ENCODE measurements around the gene TAL1. TPM values are rescaled to one million over a fixed set of nuclear protein-coding genes. Genes with fewer than 3 reads are reported as not detected.

TAL1 gene
- polyA plus RNA-seq, 1 of the 3 experiments (the other 2 are of a cell fraction): not detected

DNA sequence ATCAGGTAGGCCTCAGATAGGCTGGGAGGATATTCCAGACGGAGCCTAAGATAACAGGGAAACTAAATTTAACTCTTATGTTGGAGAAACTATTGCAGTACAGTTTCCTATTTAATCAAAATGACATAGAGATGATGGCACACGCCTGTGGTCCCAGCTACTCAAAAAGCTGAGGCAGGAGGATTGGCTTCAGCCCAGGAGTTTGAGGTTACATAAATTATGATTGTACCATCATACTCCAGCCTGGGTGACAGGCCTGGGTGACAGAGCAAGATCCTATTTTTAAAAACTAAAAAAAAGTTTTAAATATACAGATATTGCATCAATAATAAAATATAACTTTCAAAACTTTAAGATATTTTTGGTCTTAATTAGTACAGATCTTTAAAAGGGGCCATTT, 25.2 kb upstream of the TAL1 start:
- ChIA-PET POLR2A (no interaction called here), CTCF (interaction anchor here (1.2 kb wide), 2 partner anchors 64 to 78 kb away, joined by 3 to 6 read pairs; no protein-coding TSS in a partner anchor)
- Histone ChIP-seq H3K79me2 (ENCODE audit: insufficient read depth) (no peaks in the 10 kb centered on the region; the same call in 1 of the 2 replicates), H4K20me1 (ENCODE audit: insufficient read depth) (no peaks in the 10 kb centered on the region), H3K4me2 (no peak overlapping the region), H3K36me3 (replicated peaks in 1 of 2; ENCODE audit: control insufficient read depth in 1 of 2, insufficient read depth in 2 of 2, low read length in 1 of 2) (peaks cover 10 to 44% of the 10 kb centered on the region in 2 experiments), H3K27me3 (ENCODE audit: insufficient read depth) (no peaks in the 10 kb centered on the region), H3K9ac (no peak overlapping the region), H3K4me3 (ENCODE audit: low read depth in 2 of 2, low read length in 1 of 2) (no peak overlapping the region), H2AFZ (ENCODE audit: low read depth) (no peak overlapping the region), H3F3A (replicated peaks; ENCODE audit: insufficient read depth) (no peaks in the 10 kb centered on the region), H3K4me1 (ENCODE audit: control insufficient read depth in 1 of 2, insufficient read depth in 2 of 2, low read depth in 1 of 2, low read length in 1 of 2) (no peaks in the 10 kb centered on the region), H3K27ac (ENCODE audit: low read depth in 2 of 2, low read length in 1 of 2) (no peak overlapping the region), H3K9me2 (no peaks in the 10 kb centered on the region), H3K9me3 (no peaks in the 10 kb centered on the region)
- TF ChIP-seq RCOR1 (IDR thresholded peaks at IDR 0.05; ENCODE audit: low read length): no peak
- TF ChIP-seq RXRA (IDR thresholded peaks at IDR 0.05; ENCODE audit: borderline replicate concordance, low read depth): no peak
- TF ChIP-seq GATA2 (CRISPR knock-in tag; IDR thresholded peaks at IDR 0.05): no peak
- TF ChIP-seq MEF2A (IDR thresholded peaks at IDR 0.05; ENCODE audit: borderline replicate concordance, low read depth): no peak
- TF ChIP-seq JUND (IDR thresholded peaks at IDR 0.05): no peak
- TF ChIP-seq, protein P1, sequence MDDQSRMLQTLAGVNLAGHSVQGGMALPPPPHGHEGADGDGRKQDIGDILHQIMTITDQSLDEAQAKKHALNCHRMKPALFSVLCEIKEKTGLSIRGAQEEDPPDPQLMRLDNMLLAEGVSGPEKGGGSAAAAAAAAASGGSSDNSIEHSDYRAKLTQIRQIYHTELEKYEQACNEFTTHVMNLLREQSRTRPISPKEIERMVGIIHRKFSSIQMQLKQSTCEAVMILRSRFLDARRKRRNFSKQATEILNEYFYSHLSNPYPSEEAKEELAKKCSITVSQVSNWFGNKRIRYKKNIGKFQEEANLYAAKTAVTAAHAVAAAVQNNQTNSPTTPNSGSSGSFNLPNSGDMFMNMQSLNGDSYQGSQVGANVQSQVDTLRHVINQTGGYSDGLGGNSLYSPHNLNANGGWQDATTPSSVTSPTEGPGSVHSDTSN (IDR thresholded peaks at IDR 0.05): no peak
- no peak for TF ChIP-seq FOSL2 (IDR thresholded peaks at IDR 0.05; ENCODE audit: borderline replicate concordance, low read depth)
- no peak for DNase-seq
- 86% methylated on average over 2 of the region's 2 CpGs for WGBS (ENCODE audit: low lambda C conversion rate)

DNA sequence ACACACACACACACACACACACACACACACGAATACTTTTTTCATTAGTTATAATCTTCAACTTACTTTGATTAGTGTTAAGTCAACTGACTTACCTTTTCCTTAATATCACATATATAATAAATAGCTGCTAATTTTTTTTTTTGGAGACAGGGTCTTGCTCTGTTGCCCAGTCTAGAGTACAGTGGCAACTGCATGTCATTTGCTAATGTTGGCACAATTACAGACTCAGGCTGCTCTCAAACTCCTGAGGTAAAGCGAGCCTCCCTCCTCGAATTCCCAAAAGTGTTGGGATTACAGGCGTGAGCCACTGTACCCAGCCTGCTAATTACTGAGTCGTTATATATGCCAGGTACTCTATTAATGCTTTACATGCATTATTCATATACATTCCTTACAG, 20.8 kb upstream of the TAL1 start:
- ChIA-PET CTCF (interaction anchor here (0.8 to 2.9 kb wide), 3 partner anchors 10 to 60 kb away, joined by 3 to 23 read pairs (median 3); no protein-coding TSS in a partner anchor), POLR2A (no interaction called here)
- peaks cover 12 to 37% of the 10 kb centered on the region in 2 experiments for H3K36me3 ChIP-seq (replicated peaks in 1 of 2; ENCODE audit: control insufficient read depth in 1 of 2, insufficient read depth in 2 of 2, low read length in 1 of 2)
- H2AFZ ChIP-seq (ENCODE audit: low read depth): no peak overlapping the region
- H4K20me1 ChIP-seq (ENCODE audit: insufficient read depth): no peaks in the 10 kb centered on the region
- H3K27me3 ChIP-seq (ENCODE audit: insufficient read depth): no peaks in the 10 kb centered on the region
- no peaks in the 10 kb centered on the region for H3K9me3 ChIP-seq
- no peaks in the 10 kb centered on the region for H3K79me2 ChIP-seq (ENCODE audit: insufficient read depth)
- H3K4me3 ChIP-seq (ENCODE audit: low read depth in 2 of 2, low read length in 1 of 2): no peak overlapping the region
- H3K9me2 ChIP-seq: no peaks in the 10 kb centered on the region
- H3K4me1 ChIP-seq (ENCODE audit: control insufficient read depth in 1 of 2, insufficient read depth in 2 of 2, low read depth in 1 of 2, low read length in 1 of 2): no peaks in the 10 kb centered on the region
- WGBS (ENCODE audit: low lambda C conversion rate): 86% methylated on average over 5 of the region's 5 CpGs
- H3F3A ChIP-seq (replicated peaks; ENCODE audit: insufficient read depth): no peaks in the 10 kb centered on the region
- DNase-seq: no peak
- H3K27ac ChIP-seq (ENCODE audit: low read depth in 2 of 2, low read length in 1 of 2): no peak overlapping the region
- H3K4me2 ChIP-seq: no peak overlapping the region
- H3K9ac ChIP-seq: no peak overlapping the region
- TF ChIP-seq, protein P2, sequence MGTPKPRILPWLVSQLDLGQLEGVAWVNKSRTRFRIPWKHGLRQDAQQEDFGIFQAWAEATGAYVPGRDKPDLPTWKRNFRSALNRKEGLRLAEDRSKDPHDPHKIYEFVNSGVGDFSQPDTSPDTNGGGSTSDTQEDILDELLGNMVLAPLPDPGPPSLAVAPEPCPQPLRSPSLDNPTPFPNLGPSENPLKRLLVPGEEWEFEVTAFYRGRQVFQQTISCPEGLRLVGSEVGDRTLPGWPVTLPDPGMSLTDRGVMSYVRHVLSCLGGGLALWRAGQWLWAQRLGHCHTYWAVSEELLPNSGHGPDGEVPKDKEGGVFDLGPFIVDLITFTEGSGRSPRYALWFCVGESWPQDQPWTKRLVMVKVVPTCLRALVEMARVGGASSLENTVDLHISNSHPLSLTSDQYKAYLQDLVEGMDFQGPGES (IDR thresholded peaks at IDR 0.05; ENCODE audit: low read depth, low read length): no peak
- TF ChIP-seq, protein P3, sequence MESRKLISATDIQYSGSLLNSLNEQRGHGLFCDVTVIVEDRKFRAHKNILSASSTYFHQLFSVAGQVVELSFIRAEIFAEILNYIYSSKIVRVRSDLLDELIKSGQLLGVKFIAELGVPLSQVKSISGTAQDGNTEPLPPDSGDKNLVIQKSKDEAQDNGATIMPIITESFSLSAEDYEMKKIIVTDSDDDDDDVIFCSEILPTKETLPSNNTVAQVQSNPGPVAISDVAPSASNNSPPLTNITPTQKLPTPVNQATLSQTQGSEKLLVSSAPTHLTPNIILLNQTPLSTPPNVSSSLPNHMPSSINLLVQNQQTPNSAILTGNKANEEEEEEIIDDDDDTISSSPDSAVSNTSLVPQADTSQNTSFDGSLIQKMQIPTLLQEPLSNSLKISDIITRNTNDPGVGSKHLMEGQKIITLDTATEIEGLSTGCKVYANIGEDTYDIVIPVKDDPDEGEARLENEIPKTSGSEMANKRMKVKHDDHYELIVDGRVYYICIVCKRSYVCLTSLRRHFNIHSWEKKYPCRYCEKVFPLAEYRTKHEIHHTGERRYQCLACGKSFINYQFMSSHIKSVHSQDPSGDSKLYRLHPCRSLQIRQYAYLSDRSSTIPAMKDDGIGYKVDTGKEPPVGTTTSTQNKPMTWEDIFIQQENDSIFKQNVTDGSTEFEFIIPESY (IDR thresholded peaks at IDR 0.05; ENCODE audit: borderline replicate concordance, low read depth): no peak
- TF ChIP-seq, protein P4, sequence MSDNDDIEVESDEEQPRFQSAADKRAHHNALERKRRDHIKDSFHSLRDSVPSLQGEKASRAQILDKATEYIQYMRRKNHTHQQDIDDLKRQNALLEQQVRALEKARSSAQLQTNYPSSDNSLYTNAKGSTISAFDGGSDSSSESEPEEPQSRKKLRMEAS (IDR thresholded peaks at IDR 0.05; ENCODE audit: low read depth): no peak
- TF ChIP-seq CHD2 (IDR thresholded peaks at IDR 0.05; ENCODE audit: low read length, partially characterized antibody) (no peak), JUND (IDR thresholded peaks at IDR 0.05) (no peak), RAD21 (IDR thresholded peaks at IDR 0.05; ENCODE audit: low read length) (no peak), FOXM1 (IDR thresholded peaks at IDR 0.05; ENCODE audit: low read depth) (no peak), YY1 (IDR thresholded peaks at IDR 0.05; ENCODE audit: low read depth) (no peak), MEF2A (IDR thresholded peaks at IDR 0.05; ENCODE audit: borderline replicate concordance, low read depth) (no peak), EZH2phosphoT487 (IDR thresholded peaks at IDR 0.05; ENCODE audit: borderline replicate concordance, low read depth) (no peak), SMC3 (IDR thresholded peaks at IDR 0.05; ENCODE audit: low read depth, low read length) (no peak)
- TF ChIP-seq, protein P5, sequence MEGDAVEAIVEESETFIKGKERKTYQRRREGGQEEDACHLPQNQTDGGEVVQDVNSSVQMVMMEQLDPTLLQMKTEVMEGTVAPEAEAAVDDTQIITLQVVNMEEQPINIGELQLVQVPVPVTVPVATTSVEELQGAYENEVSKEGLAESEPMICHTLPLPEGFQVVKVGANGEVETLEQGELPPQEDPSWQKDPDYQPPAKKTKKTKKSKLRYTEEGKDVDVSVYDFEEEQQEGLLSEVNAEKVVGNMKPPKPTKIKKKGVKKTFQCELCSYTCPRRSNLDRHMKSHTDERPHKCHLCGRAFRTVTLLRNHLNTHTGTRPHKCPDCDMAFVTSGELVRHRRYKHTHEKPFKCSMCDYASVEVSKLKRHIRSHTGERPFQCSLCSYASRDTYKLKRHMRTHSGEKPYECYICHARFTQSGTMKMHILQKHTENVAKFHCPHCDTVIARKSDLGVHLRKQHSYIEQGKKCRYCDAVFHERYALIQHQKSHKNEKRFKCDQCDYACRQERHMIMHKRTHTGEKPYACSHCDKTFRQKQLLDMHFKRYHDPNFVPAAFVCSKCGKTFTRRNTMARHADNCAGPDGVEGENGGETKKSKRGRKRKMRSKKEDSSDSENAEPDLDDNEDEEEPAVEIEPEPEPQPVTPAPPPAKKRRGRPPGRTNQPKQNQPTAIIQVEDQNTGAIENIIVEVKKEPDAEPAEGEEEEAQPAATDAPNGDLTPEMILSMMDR (IDR thresholded peaks at IDR 0.05): no peak
- TF ChIP-seq, protein P6, sequence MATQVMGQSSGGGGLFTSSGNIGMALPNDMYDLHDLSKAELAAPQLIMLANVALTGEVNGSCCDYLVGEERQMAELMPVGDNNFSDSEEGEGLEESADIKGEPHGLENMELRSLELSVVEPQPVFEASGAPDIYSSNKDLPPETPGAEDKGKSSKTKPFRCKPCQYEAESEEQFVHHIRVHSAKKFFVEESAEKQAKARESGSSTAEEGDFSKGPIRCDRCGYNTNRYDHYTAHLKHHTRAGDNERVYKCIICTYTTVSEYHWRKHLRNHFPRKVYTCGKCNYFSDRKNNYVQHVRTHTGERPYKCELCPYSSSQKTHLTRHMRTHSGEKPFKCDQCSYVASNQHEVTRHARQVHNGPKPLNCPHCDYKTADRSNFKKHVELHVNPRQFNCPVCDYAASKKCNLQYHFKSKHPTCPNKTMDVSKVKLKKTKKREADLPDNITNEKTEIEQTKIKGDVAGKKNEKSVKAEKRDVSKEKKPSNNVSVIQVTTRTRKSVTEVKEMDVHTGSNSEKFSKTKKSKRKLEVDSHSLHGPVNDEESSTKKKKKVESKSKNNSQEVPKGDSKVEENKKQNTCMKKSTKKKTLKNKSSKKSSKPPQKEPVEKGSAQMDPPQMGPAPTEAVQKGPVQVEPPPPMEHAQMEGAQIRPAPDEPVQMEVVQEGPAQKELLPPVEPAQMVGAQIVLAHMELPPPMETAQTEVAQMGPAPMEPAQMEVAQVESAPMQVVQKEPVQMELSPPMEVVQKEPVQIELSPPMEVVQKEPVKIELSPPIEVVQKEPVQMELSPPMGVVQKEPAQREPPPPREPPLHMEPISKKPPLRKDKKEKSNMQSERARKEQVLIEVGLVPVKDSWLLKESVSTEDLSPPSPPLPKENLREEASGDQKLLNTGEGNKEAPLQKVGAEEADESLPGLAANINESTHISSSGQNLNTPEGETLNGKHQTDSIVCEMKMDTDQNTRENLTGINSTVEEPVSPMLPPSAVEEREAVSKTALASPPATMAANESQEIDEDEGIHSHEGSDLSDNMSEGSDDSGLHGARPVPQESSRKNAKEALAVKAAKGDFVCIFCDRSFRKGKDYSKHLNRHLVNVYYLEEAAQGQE (IDR thresholded peaks at IDR 0.05; ENCODE audit: low read depth, low read length): no peak

Measured in SK-N-SH (cell line).